ENCODE data around the gene PMF1. TPM values are rescaled to one million over a fixed set of nuclear protein-coding genes. Genes with fewer than 3 reads are reported as not detected.

PMF1 gene
- total and polyA plus RNA-seq, 4 donors: 29.6 to 65.0 (median 34.9) TPM

- Histone ChIP-seq H3K4me1 (ENCODE audit: control insufficient read depth in 1 of 2, insufficient read depth in 2 of 2, low read length in 2 of 2) (no peaks in the 10 kb centered on the region), H3K36me3 (ENCODE audit: control insufficient read depth in 1 of 2, insufficient read depth in 2 of 2, low read length in 1 of 2) (peaks cover 0 to 12% of the 10 kb centered on the region in 2 donors), H3K27me3 (ENCODE audit: control insufficient read depth in 1 of 2, insufficient read depth in 2 of 2, low read length in 1 of 2) (no peaks in the 10 kb centered on the region), H3K4me3 (ENCODE audit: low read length in 2 of 2) (no peak overlapping the region), H3K27ac (ENCODE audit: low read depth in 1 of 2, low read length in 2 of 2) (no peak overlapping the region), H3K9me3 (ENCODE audit: control insufficient read depth, low read length) (no peaks in the 10 kb centered on the region)
- intact Hi-C loops (cut with DNase I): no loop called here
- DNase-seq (no peak), ATAC-seq (ENCODE audit: low FRiP score) (no peak)
- WGBS, 2 donors: 93 to 94% methylated on average over 12 of the region's 12 CpGs
Measured at GRCh38 chr1:156236164-156236563, 23.4 kb downstream of the PMF1 start.

- peaks cover 0 to 12% of the 10 kb centered on the region in 2 donors for H3K36me3 ChIP-seq (ENCODE audit: control insufficient read depth in 1 of 2, insufficient read depth in 2 of 2, low read length in 1 of 2)
- H3K27me3 ChIP-seq (ENCODE audit: control insufficient read depth in 1 of 2, insufficient read depth in 2 of 2, low read length in 1 of 2): no peaks in the 10 kb centered on the region
- ATAC-seq (ENCODE audit: low FRiP score): no peak
- intact Hi-C loops (cut with DNase I): no loop called here
- no peak overlapping the region for H3K4me3 ChIP-seq (ENCODE audit: low read length in 2 of 2)
- WGBS, 2 donors: 94 to 95% methylated on average over 5 of the region's 5 CpGs
- H3K27ac ChIP-seq (ENCODE audit: low read depth in 1 of 2, low read length in 2 of 2): no peak overlapping the region
- H3K9me3 ChIP-seq (ENCODE audit: control insufficient read depth, low read length): no peaks in the 10 kb centered on the region
- no peak for DNase-seq
- H3K4me1 ChIP-seq (ENCODE audit: control insufficient read depth in 1 of 2, insufficient read depth in 2 of 2, low read length in 2 of 2): no peaks in the 10 kb centered on the region
Measured at GRCh38 chr1:156238248-156238647, 25.4 kb downstream of the PMF1 start.

- DNase-seq (no peak), ATAC-seq (ENCODE audit: low FRiP score) (no peak)
- Histone ChIP-seq H3K27me3 (ENCODE audit: control insufficient read depth in 1 of 2, insufficient read depth in 2 of 2, low read length in 1 of 2) (no peaks in the 10 kb centered on the region), H3K27ac (ENCODE audit: low read depth in 1 of 2, low read length in 2 of 2) (no peak overlapping the region), H3K9me3 (ENCODE audit: control insufficient read depth, low read length) (no peaks in the 10 kb centered on the region), H3K4me1 (ENCODE audit: control insufficient read depth in 1 of 2, insufficient read depth in 2 of 2, low read length in 2 of 2) (no peaks in the 10 kb centered on the region), H3K4me3 (ENCODE audit: low read length in 2 of 2) (no peak overlapping the region), H3K36me3 (ENCODE audit: control insufficient read depth in 1 of 2, insufficient read depth in 2 of 2, low read length in 1 of 2) (peaks cover 0 to 7% of the 10 kb centered on the region in 2 donors)
- 67 to 68% methylated on average over 15 of the region's 15 CpGs for WGBS, 2 donors
- intact Hi-C loops (cut with DNase I): no loop called here
Measured at GRCh38 chr1:156241311-156241811, 28.6 kb downstream of the PMF1 start.

GRCh38 chr1:156241926-156242325 is 29.1 kb downstream of the PMF1 start, which contains the start of gene BGLAP:
Gene BGLAP (plus strand): TSS chr1:156242184. CDS start chr1:156242232, 48 bp downstream.
- peaks cover 0 to 5% of the 10 kb centered on the region in 2 donors for H3K36me3 ChIP-seq (ENCODE audit: control insufficient read depth in 1 of 2, insufficient read depth in 2 of 2, low read length in 1 of 2)
- no peak within 1 kb of the TSS for H3K4me3 ChIP-seq (ENCODE audit: low read length in 2 of 2)
- ATAC-seq (ENCODE audit: low FRiP score): no peak
- H3K27me3 ChIP-seq (ENCODE audit: control insufficient read depth in 1 of 2, insufficient read depth in 2 of 2, low read length in 1 of 2): no peaks in the 10 kb centered on the region
- no peaks in the 10 kb centered on the region for H3K4me1 ChIP-seq (ENCODE audit: control insufficient read depth in 1 of 2, insufficient read depth in 2 of 2, low read length in 2 of 2)
- 84% methylated on average over 14 of the region's 14 CpGs for WGBS, 2 donors
- no peak for DNase-seq
- intact Hi-C loops (cut with DNase I): no loop called here
- no peak within 1 kb of the TSS for H3K27ac ChIP-seq (ENCODE audit: low read depth in 1 of 2, low read length in 2 of 2)
- H3K9me3 ChIP-seq (ENCODE audit: control insufficient read depth, low read length): no peaks in the 10 kb centered on the region

- DNase-seq: no peak
- no peak for ATAC-seq (ENCODE audit: low FRiP score)
- no peak overlapping the region for H3K4me3 ChIP-seq (ENCODE audit: low read length in 2 of 2)
- H3K27ac ChIP-seq (ENCODE audit: low read depth in 1 of 2, low read length in 2 of 2): no peak overlapping the region
- H3K9me3 ChIP-seq (ENCODE audit: control insufficient read depth, low read length): no peaks in the 10 kb centered on the region
- intact Hi-C loops (cut with DNase I): no loop called here
- no peaks in the 10 kb centered on the region for H3K4me1 ChIP-seq (ENCODE audit: control insufficient read depth in 1 of 2, insufficient read depth in 2 of 2, low read length in 2 of 2)
- H3K36me3 ChIP-seq (ENCODE audit: control insufficient read depth in 1 of 2, insufficient read depth in 2 of 2, low read length in 1 of 2): peaks cover 0 to 5% of the 10 kb centered on the region in 2 donors
- 68 to 72% methylated on average over 10 of the region's 10 CpGs for WGBS, 2 donors
- no peaks in the 10 kb centered on the region for H3K27me3 ChIP-seq (ENCODE audit: control insufficient read depth in 1 of 2, insufficient read depth in 2 of 2, low read length in 1 of 2)
Measured at GRCh38 chr1:156242738-156243137, 29.9 kb downstream of the PMF1 start.

- DNase-seq (peak in 1 of 2 donors; percentile 63), ATAC-seq (ENCODE audit: low FRiP score) (no peak)
- no peaks in the 10 kb centered on the region for H3K4me1 ChIP-seq (ENCODE audit: control insufficient read depth in 1 of 2, insufficient read depth in 2 of 2, low read length in 2 of 2)
- intact Hi-C loops (cut with DNase I): no loop called here
- no peak overlapping the region for H3K4me3 ChIP-seq (ENCODE audit: low read length in 2 of 2)
- peaks cover 0 to 2% of the 10 kb centered on the region in 2 donors for H3K36me3 ChIP-seq (ENCODE audit: control insufficient read depth in 1 of 2, insufficient read depth in 2 of 2, low read length in 1 of 2)
- H3K27ac ChIP-seq (ENCODE audit: low read depth in 1 of 2, low read length in 2 of 2): no peak overlapping the region
- H3K9me3 ChIP-seq (ENCODE audit: control insufficient read depth, low read length): no peaks in the 10 kb centered on the region
- H3K27me3 ChIP-seq (ENCODE audit: control insufficient read depth in 1 of 2, insufficient read depth in 2 of 2, low read length in 1 of 2): no peaks in the 10 kb centered on the region
- 77 to 84% methylated on average over 2 of the region's 2 CpGs for WGBS, 2 donors
Measured at GRCh38 chr1:156244126-156244525, 31.3 kb downstream of the PMF1 start.

- no peak for ATAC-seq (ENCODE audit: low FRiP score)
- WGBS, 2 donors: 90 to 91% methylated on average over 17 of the region's 17 CpGs
- intact Hi-C loops (cut with DNase I): no loop called here
- Histone ChIP-seq H3K4me1 (ENCODE audit: control insufficient read depth in 1 of 2, insufficient read depth in 2 of 2, low read length in 2 of 2) (no peaks in the 10 kb centered on the region), H3K27ac (ENCODE audit: low read depth in 1 of 2, low read length in 2 of 2) (no peak overlapping the region), H3K4me3 (ENCODE audit: low read length in 2 of 2) (no peak overlapping the region), H3K27me3 (ENCODE audit: control insufficient read depth in 1 of 2, insufficient read depth in 2 of 2, low read length in 1 of 2) (no peaks in the 10 kb centered on the region), H3K36me3 (ENCODE audit: control insufficient read depth in 1 of 2, insufficient read depth in 2 of 2, low read length in 1 of 2) (no peaks in the 10 kb centered on the region), H3K9me3 (ENCODE audit: control insufficient read depth, low read length) (no peaks in the 10 kb centered on the region)
- DNase-seq: peak in 1 of 2 donors; percentile 63
Measured at GRCh38 chr1:156244712-156245111, 31.9 kb downstream of the PMF1 start.

GRCh38 chr1:156245451-156246232 is 32.8 kb downstream of the PMF1 start:
- Histone ChIP-seq H3K4me1 (ENCODE audit: control insufficient read depth in 1 of 2, insufficient read depth in 2 of 2, low read length in 2 of 2) (no peaks in the 10 kb centered on the region), H3K4me3 (ENCODE audit: low read length in 2 of 2) (no peak overlapping the region), H3K27me3 (ENCODE audit: control insufficient read depth in 1 of 2, insufficient read depth in 2 of 2, low read length in 1 of 2) (no peaks in the 10 kb centered on the region), H3K9me3 (ENCODE audit: control insufficient read depth, low read length) (no peaks in the 10 kb centered on the region), H3K27ac (ENCODE audit: low read depth in 1 of 2, low read length in 2 of 2) (no peak overlapping the region), H3K36me3 (ENCODE audit: control insufficient read depth in 1 of 2, insufficient read depth in 2 of 2, low read length in 1 of 2) (peaks cover 0 to 1% of the 10 kb centered on the region in 2 donors)
- intact Hi-C loops (cut with DNase I): no loop called here
- DNase-seq (no peak), ATAC-seq (ENCODE audit: low FRiP score) (no peak)
- 4 to 5% methylated on average over 52 to 69 of the region's 69 CpGs for whole genome bisulfite sequencing, 2 donors

- H3K27ac ChIP-seq (ENCODE audit: low read depth in 1 of 2, low read length in 2 of 2): no peak overlapping the region
Measured at GRCh38 chr1:156246241-156246780, 33.5 kb downstream of the PMF1 start.

More at GRCh38 chr1:156246241-156246780, 33.5 kb downstream of the PMF1 start:
- no peak overlapping the region for H3K4me3 ChIP-seq (ENCODE audit: low read length in 2 of 2)
- H3K9me3 ChIP-seq (ENCODE audit: control insufficient read depth, low read length): no peaks in the 10 kb centered on the region
- WGBS, 2 donors: 54 to 55% methylated on average over 10 of the region's 10 CpGs
- ATAC-seq (ENCODE audit: low FRiP score) (no peak), DNase-seq (no peak)
- H3K36me3 ChIP-seq (ENCODE audit: control insufficient read depth in 1 of 2, insufficient read depth in 2 of 2, low read length in 1 of 2): peaks cover 0 to 4% of the 10 kb centered on the region in 2 donors
- intact Hi-C loops (cut with DNase I): no loop called here
- H3K4me1 ChIP-seq (ENCODE audit: control insufficient read depth in 1 of 2, insufficient read depth in 2 of 2, low read length in 2 of 2): no peaks in the 10 kb centered on the region
- H3K27me3 ChIP-seq (ENCODE audit: control insufficient read depth in 1 of 2, insufficient read depth in 2 of 2, low read length in 1 of 2): no peaks in the 10 kb centered on the region

All from aorta (tissue), 5 donors.